H1 (cell line): ENCODE measurements around the gene VOPP1. TPM values are rescaled to one million over a fixed set of nuclear protein-coding genes. Genes with fewer than 3 reads are reported as not detected.

Source experiments
- CTCF ChIA-PET: fragments of 300-600 bp; sonication (Branson Sonifier 250); formaldehyde crosslinking; loops from one replicate; lab custom pipeline; 2021; ENCODE audit not compliant: partially characterized antibody; lab: Charles Lee
- POLR2A ChIA-PET: fragments of 300-600 bp; sonication (Branson Sonifier 250); formaldehyde crosslinking; loops from one replicate; lab custom pipeline; 2021; ENCODE audit warnings: inconsistent platforms; ENCODE audit not compliant: partially characterized antibody; lab: Charles Lee
- DNase-seq, 2 experiments: peaks; one replicate each; pipeline versions ENCODE4 v3.0.0 to v3.0.0-alpha.2; 2010 to 2022; ENCODE audit warnings: low spot score in 2 of 2, low read depth in 1 of 2, mixed read lengths in 1 of 2
- FAIRE-seq: peaks from 2 replicates; lab custom pipeline; 2011; peaks lifted over from hg19 to GRCh38; lab: Jason Lieb, UNC
- H2AFZ ChIP-seq: 2 replicates; pipeline ENCODE4 v1.8.1; 2012; ENCODE audit warnings: low read length, inconsistent platforms
- H2AK5ac ChIP-seq: 2 replicates; pipeline ENCODE4 v1.6.1; 2013; ENCODE audit warnings: low read depth, low read length
- H2BK120ac ChIP-seq: replicated peaks from 2 replicates; pipeline ENCODE3; 2013; ENCODE audit warnings: low read depth, low read length, inconsistent platforms
- H2BK12ac ChIP-seq: 2 replicates; pipeline ENCODE4 v1.6.1; 2013; ENCODE audit warnings: low read depth, low read length
- H2BK15ac ChIP-seq: 2 replicates; pipeline ENCODE4 v1.6.1; 2013; ENCODE audit warnings: low read length
- H2BK20ac ChIP-seq: 2 replicates; pipeline ENCODE4 v1.6.1; 2013; ENCODE audit warnings: low read length
- H2BK5ac ChIP-seq: 2 replicates; pipeline ENCODE4 v1.6.1; 2013; ENCODE audit warnings: low read depth, low read length
- H3K14ac ChIP-seq: 2 replicates; pipeline ENCODE4 v1.6.1; 2013; ENCODE audit warnings: inconsistent platforms; ENCODE audit not compliant: insufficient read length
- H3K18ac ChIP-seq: 2 replicates; pipeline ENCODE4 v1.6.1; 2013; ENCODE audit warnings: low read length; ENCODE audit errors: extremely low read depth
- H3K23ac ChIP-seq: 2 replicates; pipeline ENCODE4 v1.6.1; 2013; ENCODE audit warnings: inconsistent platforms; ENCODE audit not compliant: insufficient read length
- H3K23me2 ChIP-seq: 2 replicates; pipeline ENCODE4 v1.6.1; 2013; ENCODE audit warnings: low read depth, low read length
- H3K27ac ChIP-seq: 2 replicates; pipeline ENCODE4 v1.6.1; 2011; ENCODE audit warnings: low read depth, low read length, inconsistent platforms
- H3K27me3 ChIP-seq, 4 experiments: replicated peaks in 1 of 4; 1 replicate in 1 of 4; 2 replicates in 3 of 4; pipeline versions ENCODE4 v1.6.1 to v1.8.1; 2011 to 2013; ENCODE audit warnings: low read length in 3 of 4, mild to moderate bottlenecking in 3 of 4, inconsistent platforms in 2 of 4, mixed read lengths in 2 of 4, moderate library complexity in 1 of 4; ENCODE audit not compliant: control insufficient read depth in 3 of 4, insufficient read depth in 3 of 4; ENCODE audit errors: extremely low read depth in 1 of 4
- H3K36me3 ChIP-seq, 4 experiments: 2 replicates each; pipeline versions ENCODE4 v1.6.1 to v1.8.1; 2011 to 2013; ENCODE audit warnings: mild to moderate bottlenecking in 4 of 4, low read length in 3 of 4, moderate library complexity in 2 of 4, control low read depth in 1 of 4, inconsistent platforms in 1 of 4; ENCODE audit not compliant: insufficient read depth in 4 of 4, control insufficient read depth in 2 of 4
- H3K4ac ChIP-seq: replicated peaks from 2 replicates; pipeline ENCODE3; 2013; ENCODE audit warnings: low read length, low read depth, mixed read lengths, inconsistent platforms; ENCODE audit not compliant: insufficient read length
- H3K4me1 ChIP-seq, 4 experiments: replicated peaks in 1 of 4; 1 replicate in 1 of 4; 2 replicates in 3 of 4; pipeline versions ENCODE4 v1.6.1 to v1.8.1; 2011 to 2013; ENCODE audit warnings: low read length in 3 of 4, inconsistent platforms in 2 of 4, mixed read lengths in 1 of 4; ENCODE audit not compliant: insufficient read depth in 4 of 4, control insufficient read depth in 3 of 4
- H3K4me2 ChIP-seq, 2 experiments: 2 replicates each; pipeline versions ENCODE4 v1.6.1 to v1.8.1; 2011 to 2013; ENCODE audit warnings: low read depth in 2 of 2, low read length in 2 of 2, control low read depth in 1 of 2, inconsistent platforms in 1 of 2, mild to moderate bottlenecking in 1 of 2; ENCODE audit not compliant: insufficient read depth in 1 of 2
- H3K4me3 ChIP-seq, 4 experiments: fragments of 200-600, 300-600 bp in 1 of 4; sonication (generic), shearing (Covaris generic), sonication (Bioruptor Twin) in 1 of 4; 2 replicates each; pipeline versions ENCODE4 v1.5.1 to v1.8.1; 2011 to 2016; ENCODE audit warnings: low read length in 4 of 4, low read depth in 3 of 4, control low read depth in 2 of 4, inconsistent platforms in 2 of 4, mild to moderate bottlenecking in 2 of 4, mixed read lengths in 1 of 4, moderate library complexity in 1 of 4; ENCODE audit not compliant: insufficient read depth in 2 of 4; ENCODE audit errors: extremely low read depth in 1 of 4
- H3K56ac ChIP-seq: replicated peaks from 2 replicates; pipeline ENCODE3; 2013; ENCODE audit warnings: low read depth, mild to moderate bottlenecking, mixed read lengths, low read length, inconsistent platforms; ENCODE audit not compliant: insufficient read length
- H3K79me1 ChIP-seq: 2 replicates; pipeline ENCODE4 v1.6.1; 2013; ENCODE audit warnings: low read depth, low read length, control low read depth
- H3K79me2 ChIP-seq, 2 experiments: 2 replicates each; pipeline versions ENCODE4 v1.6.1 to v1.8.1; 2012 to 2013; ENCODE audit warnings: low read length in 2 of 2, mild to moderate bottlenecking in 2 of 2, inconsistent platforms in 1 of 2; ENCODE audit not compliant: insufficient read depth in 2 of 2, control insufficient read depth in 1 of 2
- H3K9ac ChIP-seq, 4 experiments: replicated peaks in 1 of 4; 1 replicate in 1 of 4; 2 replicates in 3 of 4; pipeline versions ENCODE4 v1.6.1 to v1.8.1; 2011 to 2013; ENCODE audit warnings: low read depth in 3 of 4, low read length in 3 of 4, control low read depth in 2 of 4, mild to moderate bottlenecking in 2 of 4, moderate library complexity in 2 of 4, inconsistent platforms in 1 of 4; ENCODE audit errors: extremely low read depth in 1 of 4
- H3K9me3 ChIP-seq, 2 experiments: 2 replicates each; pipeline versions ENCODE4 v1.6.1 to v1.8.1; 2012 to 2013; ENCODE audit warnings: mild to moderate bottlenecking in 2 of 2, moderate library complexity in 2 of 2, control low read depth in 1 of 2, inconsistent platforms in 1 of 2, low read depth in 1 of 2, low read length in 1 of 2, mixed read lengths in 1 of 2; ENCODE audit not compliant: insufficient read depth in 2 of 2
- H4K20me1 ChIP-seq, 2 experiments: replicated peaks in 1 of 2; 2 replicates each; pipeline versions ENCODE3 to v1.8.1; 2011 to 2013; ENCODE audit warnings: inconsistent platforms in 2 of 2, low read length in 2 of 2, mild to moderate bottlenecking in 1 of 2; ENCODE audit not compliant: insufficient read depth in 2 of 2, control insufficient read depth in 1 of 2
- H4K5ac ChIP-seq: 2 replicates; pipeline ENCODE4 v1.6.1; 2013; ENCODE audit warnings: low read length, low read depth, mixed read lengths, inconsistent platforms; ENCODE audit not compliant: insufficient read length
- H4K8ac ChIP-seq: 2 replicates; pipeline ENCODE4 v1.8.0; 2013; ENCODE audit warnings: mild to moderate bottlenecking, moderate library complexity, low read length, inconsistent platforms; ENCODE audit not compliant: insufficient read depth; ENCODE audit errors: extremely low read depth
- H4K91ac ChIP-seq: replicated peaks from 2 replicates; pipeline ENCODE3; 2013; ENCODE audit warnings: low read length, mixed read lengths, inconsistent platforms; ENCODE audit not compliant: insufficient read length
- GABPA ChIP-seq: IDR thresholded peaks from 2 replicates; pipeline ENCODE4 v1.6.1; 2011; ENCODE audit warnings: mild to moderate bottlenecking, low read length, moderate library complexity, borderline replicate concordance; ENCODE audit not compliant: insufficient read depth
- KDM4A ChIP-seq: IDR thresholded peaks from one replicate; pipeline ENCODE4 v1.7.1; 2012; ENCODE audit warnings: low read depth, mild to moderate bottlenecking, moderate library complexity, low read length, inconsistent platforms; ENCODE audit not compliant: severe bottlenecking
- MAX ChIP-seq: IDR thresholded peaks from 2 replicates; pipeline ENCODE4 v1.6.1; 2012; ENCODE audit warnings: inconsistent platforms
- RFX5 ChIP-seq: IDR thresholded peaks from 2 replicates; pipeline ENCODE4 v1.6.1; 2011; ENCODE audit warnings: low read depth, low read length, improper control_type of control experiment, borderline replicate concordance
- SRF ChIP-seq: IDR thresholded peaks from 2 replicates; pipeline ENCODE4 v1.6.1; 2011; ENCODE audit warnings: mild to moderate bottlenecking, low read depth, low read length, moderate library complexity
- SUZ12 ChIP-seq: fragments of 200-600 bp; sonication (generic); IDR thresholded peaks from 2 replicates; pipeline ENCODE4 v1.6.1; 2012; ENCODE audit warnings: mild to moderate bottlenecking, inconsistent platforms, low read length, moderate library complexity, mixed read lengths
- TAF1 ChIP-seq: IDR thresholded peaks from 2 replicates; pipeline ENCODE4 v1.6.1; 2011; ENCODE audit warnings: mild to moderate bottlenecking, low read depth, low read length
- TAF7 ChIP-seq: optimal IDR thresholded peaks from 2 replicates; pipeline ENCODE3; 2011; ENCODE audit warnings: low read depth, mild to moderate bottlenecking, inconsistent platforms, low read length, moderate library complexity, borderline replicate concordance
- WGBS, 2 experiments: shearing (Covaris generic) in 1 of 2; methylation state at CpG; one replicate each; pipeline versions ENCODE4 v1.1.6 to v1.1.7; 2013 to 2015; ENCODE audit warnings: low lambda C conversion rate in 2 of 2, mixed read lengths in 2 of 2, inconsistent platforms in 1 of 2, low coverage in 1 of 2, missing lambda C conversion rate in 1 of 2; ENCODE audit not compliant: insufficient replicate concordance in 2 of 2, insufficient coverage in 1 of 2, insufficient read length in 1 of 2; ENCODE audit errors: extremely low coverage in 1 of 2, missing lambda C conversion rate in 1 of 2; 5-methylcytosine and 5-hydroxymethylcytosine counted together
- polyA plus RNA-seq, 7 experiments: library from polyadenylated mRNA; depleted of rRNA in 3 of 7; stranded (reverse) in 5 of 7; unstranded in 2 of 7; fragments of >200 nt in 5 of 7; fragments of 200-250 nt in 2 of 7; gene quantifications; 1 replicate in 5 of 7; 2 replicates in 1 of 7; 4 replicates in 1 of 7; pipeline versions ENCODE4 v1.2.1 to v1.2.3, GENCODE V29; 2011 to 2013; ENCODE audit warnings: missing spikeins in 2 of 7, mixed read lengths in 2 of 7
- total RNA-seq: library from RNA; stranded (reverse); fragmentation: NEBNext Ultra II Directional; extraction: Animal tissue kit (Norgen Biotek cat#: 25700); gene quantifications from 2 replicates; pipeline ENCODE4 v1.2.1, GENCODE V29; 2021

VOPP1 gene
- total and polyA plus RNA-seq, 2 of the 8 experiments (the other 6 are each of a cell fraction or from before 2014, with no cell fraction given): 44.7 to 83.0 TPM

DNA sequence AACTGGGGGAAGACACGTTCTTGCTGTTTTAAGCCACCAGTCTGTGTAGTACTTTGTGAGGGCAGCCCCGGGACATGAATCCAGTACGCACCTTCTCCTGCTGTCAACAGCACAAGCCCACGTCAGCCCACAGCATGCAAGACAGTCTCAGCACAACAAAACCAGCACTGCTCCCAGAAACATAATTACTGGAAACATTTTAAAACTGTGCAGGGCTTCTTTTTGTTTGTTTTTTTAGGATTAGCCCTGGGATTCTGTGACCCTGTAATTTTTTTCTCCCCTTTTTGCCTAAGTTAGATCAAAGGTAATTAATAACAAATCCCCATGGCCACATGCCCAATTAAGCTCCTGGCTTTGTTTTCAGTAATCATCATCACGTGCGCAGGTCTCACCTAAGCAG is 87.5 kb downstream of the VOPP1 start:
- H2AK5ac ChIP-seq: no peak overlapping the region

More for the DNA sequence above, 87.5 kb downstream of the VOPP1 start:
- no peak overlapping the region for H2BK15ac ChIP-seq
- peaks cover 0 to 7% (median 0%) of the 10 kb centered on the region in 4 experiments; a peak in 1 of 8 replicates for H3K36me3 ChIP-seq
- no peak overlapping the region for H2BK12ac ChIP-seq
- no peaks in the 10 kb centered on the region for H3K79me2 ChIP-seq
- no peak overlapping the region for H3K14ac ChIP-seq
- no peak overlapping the region for H2BK20ac ChIP-seq
- no peaks in the 10 kb centered on the region for H3K23me2 ChIP-seq
- no peak overlapping the region for H2AFZ ChIP-seq
- H2BK5ac ChIP-seq: no peak overlapping the region
- no peak overlapping the region for H3K4ac ChIP-seq
- H3K4me3 ChIP-seq: no peak overlapping the region
- TF ChIP-seq RFX5 (no peak), MAX (no peak), SRF (no peak), TAF7 (no peak), GABPA (no peak), KDM4A (no peak), TAF1 (no peak), SUZ12 (no peak)
- no peaks in the 10 kb centered on the region for H3K27me3 ChIP-seq
- H4K91ac ChIP-seq: no peak overlapping the region
- WGBS, 2 experiments: 92% methylated on average over 6 of the region's 6 CpGs; no CpG with 5 or more reads in 1 of the 2 experiments
- H3K4me2 ChIP-seq: no peak overlapping the region
- no peak overlapping the region for H3K23ac ChIP-seq
- ChIA-PET POLR2A (interaction anchor here (1.5 kb wide), 1 partner anchor 9 kb away, joined by 3 read pairs; no protein-coding TSS in a partner anchor), CTCF (no interaction called here)
- no peak overlapping the region; a peak in 1 of 7 replicates for H3K9ac ChIP-seq
- H4K5ac ChIP-seq: no peak overlapping the region
- peaks cover 0 to 9% of the 10 kb centered on the region in 2 experiments for H4K20me1 ChIP-seq
- no peak overlapping the region for H2BK120ac ChIP-seq
- no peaks in the 10 kb centered on the region; the same call in 1 of the 2 replicates for H3K79me1 ChIP-seq
- no peak overlapping the region for H3K27ac ChIP-seq
- DNase-seq (no peak), FAIRE-seq (no peak)
- no peak overlapping the region for H4K8ac ChIP-seq
- no peaks in the 10 kb centered on the region; a peak in 1 of 7 replicates for H3K4me1 ChIP-seq
- no peak overlapping the region for H3K56ac ChIP-seq
- H3K9me3 ChIP-seq: no peaks in the 10 kb centered on the region
- no peak overlapping the region for H3K18ac ChIP-seq
